Ovary (tissue), 9 donors: ENCODE measurements around the gene OVCH2. TPM values are rescaled to one million over a fixed set of nuclear protein-coding genes. Genes with fewer than 3 reads are reported as not detected.

ENCODE experiments used
- DNase-seq, 5 donors: peaks; one replicate each; pipeline ENCODE4 v3.0.0-alpha.2; 2019 to 2020
- H3K27ac ChIP-seq, 2 donors: fragments of 200-600 bp; one replicate each; pipeline versions ENCODE4 v1.5.1 to v1.8.0; 2019 to 2022
- H3K27me3 ChIP-seq: fragments of 200-600 bp; one replicate; pipeline ENCODE4 v1.8.0; 2022
- H3K36me3 ChIP-seq: fragments of 200-600 bp; sonication (generic); one replicate; pipeline ENCODE4 v1.5.1; 2019
- H3K4me1 ChIP-seq: one replicate; pipeline ENCODE4 v1.8.1; 2013; ENCODE audit warnings: mild to moderate bottlenecking, moderate library complexity; ENCODE audit not compliant: insufficient read depth
- H3K4me3 ChIP-seq: fragments of 200-600 bp; sonication (generic); one replicate; pipeline ENCODE4 v1.5.1; 2017
- H3K9me3 ChIP-seq, 2 donors: fragments of 200-600 bp in 1 of 2; sonication (generic) in 1 of 2; one replicate each; pipeline versions ENCODE4 v1.5.1 to v1.8.1; 2013 to 2019; ENCODE audit warnings: mild to moderate bottlenecking in 1 of 2, moderate library complexity in 1 of 2
- CTCF ChIP-seq, 3 donors: fragments of 450-650 bp in 2 of 3; fragments of 200-600 bp in 1 of 3; IDR thresholded peaks; one replicate each; pipeline versions ENCODE4 v1.5.1 to v1.8.0; 2016 to 2022; ENCODE audit warnings: antibody characterized with exemption in 3 of 3, mild to moderate bottlenecking in 1 of 3
- EP300 ChIP-seq: sonication (generic); formaldehyde crosslinking; IDR thresholded peaks from one replicate; pipeline ENCODE4 v1.6.1; 2017; ENCODE audit warnings: antibody characterized with exemption
- POLR2A ChIP-seq: fragments of 450-650 bp; IDR thresholded peaks from one replicate; pipeline ENCODE4 v1.6.1; 2017; ENCODE audit warnings: antibody characterized with exemption, mild to moderate bottlenecking, moderate library complexity
- whole genome bisulfite sequencing, 3 donors: extraction: QIAGEN DNeasy Blood & Tissue Kit in 1 of 3; methylation state at CpG; one replicate each; pipeline versions ENCODE4 v1.1.5 to v1.1.7; 2013 to 2017; 5-methylcytosine and 5-hydroxymethylcytosine counted together
- intact Hi-C, 4 donors: fragments of 100-400 bp; cut with DNase I; formaldehyde crosslinking; loops; one replicate each; pipeline versions ENCODE4 v1.11.0 to v1.15.1; 2022 to 2023
- polyA plus RNA-seq, 2 donors: library from polyadenylated mRNA; stranded (reverse); fragments of 200-250 nt in 1 of 2; fragments of 350-450 nt in 1 of 2; fragmentation: Illumina TruSeq in 1 of 2; extraction: RNeasy Lipid Tissue Mini Kit (QIAGEN cat#74804) in 1 of 2; gene quantifications; one replicate each; pipeline ENCODE4 v1.2.3, GENCODE V29; 2013 to 2014
- total RNA-seq, 7 donors: library from RNA; depleted of rRNA in 2 of 7; stranded (reverse); fragments of >200 nt in 2 of 7; fragmentation: NEBNext Ultra II Directional in 3 of 7; extraction: Animal tissue kit (Norgen Biotek cat#: 25700) in 3 of 7; gene quantifications; one replicate each; pipeline versions ENCODE4 v1.1.0 to v1.2.4, GENCODE V29; 2016 to 2023
- donor health status: DM: no; HTN: no; CAD: no; lungs with moderate emphysema.
- donor health status: DM: no; HTN: no; CAD: no.
- donor health status: Bipolar disorder and iron deficiency.
- donor health status: DM: yes; HTN: yes; CAD: no.
- donor health status: DM: no; HTN: no; CAD: no.
- donor health status: DM: yes; HTN: yes; CAD: no.

The OVCH2 gene
- total and polyA plus RNA-seq, 9 donors, result 0.23 to 0.89 TPM; not detected in 7

GRCh38 chr11:7643314-7643713, 63.0 kb downstream of the OVCH2 start:
- H3K9me3 ChIP-seq, result no peaks in the 10 kb centered on the region
- no peak overlapping the region for H3K27ac ChIP-seq
- H3K4me1 ChIP-seq, result no peaks in the 10 kb centered on the region
- no peak for DNase-seq
- no peak for TF ChIP-seq CTCF (IDR thresholded peaks at IDR 0.05)
- no peak for TF ChIP-seq POLR2A
- no peak for TF ChIP-seq EP300
- intact Hi-C loops, result no loop called here
- H3K36me3 ChIP-seq, result no peaks in the 10 kb centered on the region
- no peaks in the 10 kb centered on the region for H3K27me3 ChIP-seq
- H3K4me3 ChIP-seq, result no peak overlapping the region
- 79 to 83% (median 79%) methylated on average over 4 of the region's 4 CpGs for WGBS, 3 donors

- H3K27ac ChIP-seq, result no peak overlapping the region
- intact Hi-C loops, result no loop called here
- H3K4me3 ChIP-seq, result no peak overlapping the region
- H3K4me1 ChIP-seq, result no peaks in the 10 kb centered on the region
- no peaks in the 10 kb centered on the region for H3K9me3 ChIP-seq
- WGBS, 3 donors, result 50 to 53% (median 53%) methylated on average over 4 of the region's 4 CpGs
- no peak for DNase-seq
- TF ChIP-seq POLR2A, result no peak
- no peak for TF ChIP-seq CTCF (IDR thresholded peaks at IDR 0.05)
- no peak for TF ChIP-seq EP300
- no peaks in the 10 kb centered on the region for H3K27me3 ChIP-seq
- no peaks in the 10 kb centered on the region for H3K36me3 ChIP-seq
Observed at GRCh38 chr11:7642747-7643146, 63.5 kb downstream of the OVCH2 start.

GRCh38 chr11:7640816-7641215, 65.5 kb downstream of the OVCH2 start:
- Histone ChIP-seq H3K4me3 (no peak overlapping the region), H3K36me3 (no peaks in the 10 kb centered on the region), H3K9me3 (no peaks in the 10 kb centered on the region), H3K27me3 (no peaks in the 10 kb centered on the region), H3K4me1 (no peaks in the 10 kb centered on the region), H3K27ac (no peak overlapping the region)
- TF ChIP-seq POLR2A (no peak), EP300 (no peak), CTCF (IDR thresholded peaks at IDR 0.05) (no peak)
- no peak for DNase-seq
- intact Hi-C loops, result no loop called here
- WGBS, 3 donors, result 90 to 93% (median 91%) methylated on average over 6 of the region's 6 CpGs

GRCh38 chr11:7639643-7640025, 66.6 kb downstream of the OVCH2 start:
- no peaks in the 10 kb centered on the region for H3K9me3 ChIP-seq
- H3K36me3 ChIP-seq, result no peaks in the 10 kb centered on the region
- no peaks in the 10 kb centered on the region for H3K27me3 ChIP-seq
- no peak overlapping the region for H3K27ac ChIP-seq
- 81 to 87% (median 82%) methylated on average over 5 of the region's 5 CpGs for WGBS, 3 donors
- no peak for DNase-seq
- H3K4me3 ChIP-seq, result no peak overlapping the region
- no peaks in the 10 kb centered on the region for H3K4me1 ChIP-seq
- intact Hi-C loops, result no loop called here
- TF ChIP-seq CTCF (IDR thresholded peaks at IDR 0.05) (no peak), EP300 (no peak), POLR2A (no peak)

Other genes starting within 250 kb of the OVCH2 start
- 10 to 100 TPM; 16.3 to 52.2 (median 38.8) TPM for gene OLFML1, start 221.0 kb downstream of the OVCH2 start, total RNA-seq
- 100 to 1,000 TPM in 1 of 2 donors, 10 to 100 TPM in 1; 32.8 to 114 TPM for gene OLFML1, start 221.0 kb downstream of the OVCH2 start, polyA plus RNA-seq
- 10 to 100 TPM; 18.0 to 32.7 (median 20.7) TPM for gene PPFIBP2, start 192.5 kb downstream of the OVCH2 start, total RNA-seq
- gene PPFIBP2, start 192.5 kb downstream of the OVCH2 start, polyA plus RNA-seq, result 10 to 100 TPM in 1 of 2 donors, 1 to 10 TPM in 1; 9.6 to 36.2 TPM
- 10 to 100 TPM; 11.8 to 32.0 (median 20.7) TPM for gene CYB5R2, start 33.0 kb downstream of the OVCH2 start, total RNA-seq
- 10 to 100 TPM; 17.6 to 23.5 TPM for gene CYB5R2, start 33.0 kb downstream of the OVCH2 start, polyA plus RNA-seq
- 1 to 10 TPM in 1 of 7 donors, under 1 TPM in 1, not detected in 5; 0.22 to 1.6 TPM for gene OR5P2, start 90.5 kb upstream of the OVCH2 start, total RNA-seq
- not detected for gene OR5P2, start 90.5 kb upstream of the OVCH2 start, polyA plus RNA-seq
- gene OR5P3, start 124.4 kb upstream of the OVCH2 start, total RNA-seq, result 1 to 10 TPM in 1 of 7 donors, under 1 TPM in 1, not detected in 5; 0.27 to 1.7 TPM
- not detected for gene OR5P3, start 124.4 kb upstream of the OVCH2 start, polyA plus RNA-seq
- not detected for gene OR10A6, start 224.8 kb upstream of the OVCH2 start, total RNA-seq
- gene OR10A6, start 224.8 kb upstream of the OVCH2 start, polyA plus RNA-seq, result not detected
- not detected for gene OR10A3, start 235.2 kb upstream of the OVCH2 start, total RNA-seq
- gene OR10A3, start 235.2 kb upstream of the OVCH2 start, polyA plus RNA-seq, result not detected